Measurements from ENCODE around the gene FAM120B.

Gene FAM120B

GRCh38 chr6:170290296-170291128, 16.0 kb upstream of the FAM120B start, which contains the start of gene DLL1:
Gene DLL1, minus strand, starts transcription at chr6:170291078. Its CDS starts 939 bp downstream, at chr6:170290139.
- Mint-ChIP-seq H3K36me3 (peaks cover 2% of the 10 kb centered on the region), H3K4me3 (peak within 1 kb of the TSS; percentile 93), H3K4me1 (peaks cover 51% of the 10 kb centered on the region), H3K27ac (peak within 1 kb of the TSS; percentile 92), H3K9me3 (no peaks in the 10 kb centered on the region), H3K27me3 (peaks cover 17% of the 10 kb centered on the region)

GRCh38 chr6:170291271-170292110, 15.1 kb upstream of the FAM120B start:
- Mint-ChIP-seq H3K27me3 (peaks cover 17% of the 10 kb centered on the region), H3K9me3 (no peaks in the 10 kb centered on the region), H3K4me3 (peak overlapping the region; percentile 92), H3K36me3 (peaks cover 2% of the 10 kb centered on the region), H3K27ac (peak overlapping the region; percentile 92), H3K4me1 (peaks cover 51% of the 10 kb centered on the region)

GRCh38 chr6:170292111-170292406, 14.5 kb upstream of the FAM120B start:
- no peaks in the 10 kb centered on the region for H3K9me3 Mint-ChIP-seq
- H3K4me3 Mint-ChIP-seq, result peak overlapping the region; percentile 92
- H3K36me3 Mint-ChIP-seq, result peaks cover 2% of the 10 kb centered on the region
- H3K27ac Mint-ChIP-seq, result no peak overlapping the region
- H3K27me3 Mint-ChIP-seq, result peaks cover 17% of the 10 kb centered on the region
- H3K4me1 Mint-ChIP-seq, result peaks cover 51% of the 10 kb centered on the region

GRCh38 chr6:170292407-170293158, 14.0 kb upstream of the FAM120B start:
- Mint-ChIP-seq H3K27me3 (peaks cover 18% of the 10 kb centered on the region), H3K9me3 (no peaks in the 10 kb centered on the region), H3K4me3 (peak overlapping the region; percentile 92), H3K36me3 (peaks cover 2% of the 10 kb centered on the region), H3K27ac (no peak overlapping the region), H3K4me1 (peaks cover 51% of the 10 kb centered on the region)

- peaks cover 22% of the 10 kb centered on the region for H3K27me3 Mint-ChIP-seq
- H3K4me1 Mint-ChIP-seq, result peaks cover 45% of the 10 kb centered on the region
- H3K27ac Mint-ChIP-seq, result peak overlapping the region; percentile 55
- H3K9me3 Mint-ChIP-seq, result no peaks in the 10 kb centered on the region
- H3K4me3 Mint-ChIP-seq, result peak overlapping the region; percentile 33
- peaks cover under 1% of the 10 kb centered on the region for H3K36me3 Mint-ChIP-seq
Measured at GRCh38 chr6:170293341-170294231, 13.0 kb upstream of the FAM120B start.

GRCh38 chr6:170294298-170294730, 12.2 kb upstream of the FAM120B start:
- no peaks in the 10 kb centered on the region for H3K9me3 Mint-ChIP-seq
- peaks cover 40% of the 10 kb centered on the region for H3K4me1 Mint-ChIP-seq
- H3K27me3 Mint-ChIP-seq, result peaks cover 22% of the 10 kb centered on the region
- peak overlapping the region; percentile 55 for H3K27ac Mint-ChIP-seq
- H3K4me3 Mint-ChIP-seq, result peak overlapping the region; percentile 73
- H3K36me3 Mint-ChIP-seq, result no peaks in the 10 kb centered on the region

GRCh38 chr6:170294813-170295509, 11.6 kb upstream of the FAM120B start:
- Mint-ChIP-seq H3K4me1 (peaks cover 40% of the 10 kb centered on the region), H3K9me3 (no peaks in the 10 kb centered on the region), H3K4me3 (peak overlapping the region; percentile 73), H3K36me3 (no peaks in the 10 kb centered on the region), H3K27me3 (peaks cover 22% of the 10 kb centered on the region), H3K27ac (no peak overlapping the region)

GRCh38 chr6:170295510-170296422, 10.8 kb upstream of the FAM120B start:
- peak overlapping the region; percentile 73 for H3K4me3 Mint-ChIP-seq
- H3K4me1 Mint-ChIP-seq, result peaks cover 35% of the 10 kb centered on the region
- H3K36me3 Mint-ChIP-seq, result no peaks in the 10 kb centered on the region
- H3K27ac Mint-ChIP-seq, result no peak overlapping the region
- no peaks in the 10 kb centered on the region for H3K9me3 Mint-ChIP-seq
- peaks cover 22% of the 10 kb centered on the region for H3K27me3 Mint-ChIP-seq

- Mint-ChIP-seq H3K27ac (no peak overlapping the region), H3K9me3 (no peaks in the 10 kb centered on the region), H3K4me1 (peaks cover 35% of the 10 kb centered on the region)
Measured at GRCh38 chr6:170296423-170296745, 10.2 kb upstream of the FAM120B start.

GRCh38 chr6:170296746-170297575, 9.6 kb upstream of the FAM120B start:
- Mint-ChIP-seq H3K4me1 (peaks cover 31% of the 10 kb centered on the region), H3K9me3 (no peaks in the 10 kb centered on the region), H3K36me3 (peaks cover 2% of the 10 kb centered on the region), H3K27ac (no peak overlapping the region), H3K4me3 (peak overlapping the region; percentile 16), H3K27me3 (peaks cover 19% of the 10 kb centered on the region)

More at GRCh38 chr6:170296423-170296745, 10.2 kb upstream of the FAM120B start:
- Mint-ChIP-seq H3K27me3 (peaks cover 22% of the 10 kb centered on the region), H3K36me3 (no peaks in the 10 kb centered on the region), H3K4me3 (no peak overlapping the region)

GRCh38 chr6:170297576-170298330, 8.8 kb upstream of the FAM120B start:
- Mint-ChIP-seq H3K36me3 (peaks cover 2% of the 10 kb centered on the region), H3K27ac (no peak overlapping the region), H3K27me3 (peaks cover 23% of the 10 kb centered on the region), H3K9me3 (no peaks in the 10 kb centered on the region), H3K4me3 (no peak overlapping the region), H3K4me1 (peaks cover 23% of the 10 kb centered on the region)

- peaks cover 14% of the 10 kb centered on the region for H3K4me1 Mint-ChIP-seq
- H3K27ac Mint-ChIP-seq, result no peak overlapping the region
- peaks cover 16% of the 10 kb centered on the region for H3K27me3 Mint-ChIP-seq
- peaks cover 2% of the 10 kb centered on the region for H3K36me3 Mint-ChIP-seq
- H3K9me3 Mint-ChIP-seq, result no peaks in the 10 kb centered on the region
- H3K4me3 Mint-ChIP-seq, result no peak overlapping the region
Measured at GRCh38 chr6:170298688-170299087, 7.9 kb upstream of the FAM120B start.
